DND-41 (cell line): ENCODE measurements around the gene FIGLA.

Experiments used
- ATAC-seq: fragments of 200-7000 bp; cut with Tn5 transposase; 3 replicates; pipeline ENCODE4 v1.9.1; 2021; ENCODE audit warnings: low read depth; ENCODE audit not compliant: insufficient read depth
- DNase-seq: peaks from one replicate; pipeline ENCODE4 v3.0.0-alpha.2; 2020
- H2AFZ ChIP-seq: 2 replicates; pipeline ENCODE4 v1.6.0; 2012; ENCODE audit warnings: low read depth, low read length
- H3K27ac ChIP-seq: 2 replicates; pipeline ENCODE4 v1.5.1; 2012; ENCODE audit warnings: low read length, inconsistent platforms
- H3K27me3 ChIP-seq: fragments of 200-600 bp; sonication (generic); 2 replicates; pipeline ENCODE4 v1.6.0; 2012; ENCODE audit warnings: low read length, mild to moderate bottlenecking, inconsistent platforms; ENCODE audit not compliant: insufficient read depth, poor library complexity
- H3K36me3 ChIP-seq: 2 replicates; pipeline ENCODE4 v1.5.1; 2012; ENCODE audit warnings: low read length, inconsistent platforms; ENCODE audit not compliant: insufficient read depth
- H3K4me1 ChIP-seq: 2 replicates; pipeline ENCODE4 v1.5.1; 2012; ENCODE audit warnings: mild to moderate bottlenecking, low read length; ENCODE audit not compliant: insufficient read depth
- H3K4me2 ChIP-seq: 2 replicates; pipeline ENCODE4 v1.6.0; 2012; ENCODE audit warnings: mild to moderate bottlenecking, moderate library complexity, low read length, inconsistent platforms; ENCODE audit not compliant: insufficient read depth
- H3K4me3 ChIP-seq, 2 experiments: fragments of 200-600 bp in 1 of 2; shearing (Covaris generic) in 1 of 2; 2 replicates each; pipeline ENCODE4 v1.5.1; 2012 to 2016; ENCODE audit warnings: inconsistent platforms in 2 of 2, low read length in 2 of 2, mild to moderate bottlenecking in 2 of 2, low read depth in 1 of 2, moderate library complexity in 1 of 2
- H3K79me2 ChIP-seq: 2 replicates; pipeline ENCODE4 v1.6.0; 2012; ENCODE audit warnings: low read length, inconsistent platforms; ENCODE audit not compliant: insufficient read depth
- H3K9ac ChIP-seq: 2 replicates; pipeline ENCODE4 v1.6.0; 2012; ENCODE audit warnings: low read depth, mild to moderate bottlenecking, inconsistent platforms, low read length, moderate library complexity
- H3K9me3 ChIP-seq: 2 replicates; pipeline ENCODE4 v1.5.1; 2012; ENCODE audit warnings: low read length, moderate library complexity, mild to moderate bottlenecking, inconsistent platforms; ENCODE audit not compliant: insufficient read depth, severe bottlenecking
- H4K20me1 ChIP-seq: 2 replicates; pipeline ENCODE4 v1.6.0; 2012; ENCODE audit warnings: low read length; ENCODE audit not compliant: insufficient read depth
- CTCF ChIP-seq: IDR thresholded peaks from 2 replicates; pipeline ENCODE4 v1.5.1; 2012; ENCODE audit warnings: borderline replicate concordance, low read length, moderate library complexity, mild to moderate bottlenecking; ENCODE audit not compliant: poor library complexity, severe bottlenecking; ENCODE audit errors: extremely low read depth
- EZH2 ChIP-seq: IDR thresholded peaks from 3 replicates; pipeline ENCODE4 v1.6.1; 2012; ENCODE audit warnings: borderline replicate concordance, low read depth, mild to moderate bottlenecking, moderate library complexity, low read length, inconsistent platforms; ENCODE audit not compliant: severe bottlenecking

Gene FIGLA

GRCh38 chr2:70831861-70832260 is 41.4 kb upstream of the FIGLA start:
- TF ChIP-seq EZH2 (no peak), CTCF (no peak)
- Histone ChIP-seq H3K4me3 (no peak overlapping the region), H3K4me1 (no peaks in the 10 kb centered on the region), H3K9ac (no peak overlapping the region), H3K4me2 (no peak overlapping the region), H4K20me1 (peaks cover 2% of the 10 kb centered on the region; the same call in 1 of the 2 replicates), H3K9me3 (no peaks in the 10 kb centered on the region), H3K27ac (no peak overlapping the region), H2AFZ (no peak overlapping the region), H3K79me2 (no peaks in the 10 kb centered on the region), H3K27me3 (peaks cover 10% of the 10 kb centered on the region), H3K36me3 (no peaks in the 10 kb centered on the region)
- ATAC-seq: no peak
- DNase-seq: no peak

- Histone ChIP-seq H3K9ac (no peak overlapping the region), H3K27me3 (peaks cover 10% of the 10 kb centered on the region), H3K4me3 (no peak overlapping the region), H3K4me1 (no peaks in the 10 kb centered on the region), H3K36me3 (no peaks in the 10 kb centered on the region), H4K20me1 (peaks cover 2% of the 10 kb centered on the region; the same call in 1 of the 2 replicates), H3K4me2 (no peak overlapping the region), H3K9me3 (no peaks in the 10 kb centered on the region), H3K27ac (no peak overlapping the region), H3K79me2 (no peaks in the 10 kb centered on the region), H2AFZ (no peak overlapping the region)
- ATAC-seq (no peak), DNase-seq (no peak)
- TF ChIP-seq EZH2 (no peak), CTCF (no peak)
Measured at GRCh38 chr2:70830366-70830765, 39.9 kb upstream of the FIGLA start.

- no peak for DNase-seq
- Histone ChIP-seq H3K27ac (no peak overlapping the region), H3K79me2 (no peaks in the 10 kb centered on the region), H3K4me1 (no peaks in the 10 kb centered on the region), H3K4me2 (no peak overlapping the region), H2AFZ (no peak overlapping the region), H4K20me1 (peaks cover 2% of the 10 kb centered on the region; the same call in 1 of the 2 replicates), H3K4me3 (no peak overlapping the region), H3K9ac (no peak overlapping the region), H3K27me3 (peaks cover 10% of the 10 kb centered on the region), H3K9me3 (no peaks in the 10 kb centered on the region), H3K36me3 (no peaks in the 10 kb centered on the region)
- ATAC-seq: no peak
- TF ChIP-seq CTCF: no peak
- TF ChIP-seq EZH2: no peak
Measured at GRCh38 chr2:70829916-70830315, 39.5 kb upstream of the FIGLA start.
